Fibroblast of lung (primary cell): ENCODE data around the gene ANO6. TPM values are rescaled to one million over a fixed set of nuclear protein-coding genes. Genes with fewer than 3 reads are reported as not detected.

ENCODE experiments used
- DNase-seq, 2 donors: peaks; one replicate each; pipeline versions ENCODE4 v3.0.0 to v3.0.0-alpha.2; 2010; ENCODE audit warnings: low read depth in 2 of 2
- H2AFZ ChIP-seq: 2 replicates; pipeline ENCODE4 v1.5.1; 2012; ENCODE audit warnings: low read length, control low read depth, inconsistent platforms
- H3K27ac ChIP-seq: 2 replicates; pipeline ENCODE4 v1.5.1; 2011; ENCODE audit warnings: low read length, control low read depth; ENCODE audit not compliant: insufficient read depth
- H3K27me3 ChIP-seq: 2 replicates; pipeline ENCODE4 v1.5.1; 2011; ENCODE audit warnings: mild to moderate bottlenecking, low read length; ENCODE audit not compliant: control insufficient read depth, insufficient read depth
- H3K36me3 ChIP-seq: 2 replicates; pipeline ENCODE4 v1.5.1; 2011; ENCODE audit warnings: low read length; ENCODE audit not compliant: control insufficient read depth, insufficient read depth
- H3K4me1 ChIP-seq: 2 replicates; pipeline ENCODE4 v1.5.1; 2011; ENCODE audit warnings: low read length; ENCODE audit not compliant: control insufficient read depth, insufficient read depth; ENCODE audit errors: extremely low read depth
- H3K4me2 ChIP-seq: 2 replicates; pipeline ENCODE4 v1.5.1; 2011; ENCODE audit warnings: low read length, control low read depth; ENCODE audit not compliant: insufficient read depth; ENCODE audit errors: extremely low read depth
- H3K4me3 ChIP-seq, 4 experiments: fragments of 200-600 bp in 1 of 4; sonication (generic) in 1 of 4; replicated peaks in 1 of 4; 2 replicates each; pipeline ENCODE4 v1.5.1; 2011 to 2016; ENCODE audit warnings: low read length in 4 of 4, low read depth in 3 of 4, mild to moderate bottlenecking in 3 of 4, control low read depth in 2 of 4, inconsistent platforms in 1 of 4, mixed read lengths in 1 of 4; ENCODE audit not compliant: insufficient read depth in 1 of 4; ENCODE audit errors: control extremely low read depth in 1 of 4
- H3K79me2 ChIP-seq: 2 replicates; pipeline ENCODE4 v1.5.1; 2012; ENCODE audit warnings: mild to moderate bottlenecking, low read length, inconsistent platforms; ENCODE audit not compliant: control insufficient read depth, insufficient read depth
- H3K9ac ChIP-seq: 2 replicates; pipeline ENCODE4 v1.5.1; 2011; ENCODE audit warnings: mild to moderate bottlenecking, low read length, control low read depth; ENCODE audit not compliant: insufficient read depth
- H3K9me3 ChIP-seq: 2 replicates; pipeline ENCODE4 v1.5.1; 2012; ENCODE audit warnings: low read depth, low read length; ENCODE audit not compliant: control insufficient read depth, insufficient read depth
- H4K20me1 ChIP-seq: 2 replicates; pipeline ENCODE4 v1.5.1; 2011; ENCODE audit warnings: low read length; ENCODE audit not compliant: control insufficient read depth, insufficient read depth; ENCODE audit errors: extremely low read depth
- EZH2 ChIP-seq: IDR thresholded peaks from 2 replicates; pipeline ENCODE4 v1.5.1; 2012; ENCODE audit warnings: low read length, control low read depth, mild to moderate bottlenecking; ENCODE audit errors: missing control alignments
- polyA plus RNA-seq, 2 donors: library from polyadenylated mRNA; depleted of rRNA in 1 of 2; stranded (reverse) in 1 of 2; unstranded in 1 of 2; fragments of >200 nt; gene quantifications; 2 replicates each; pipeline ENCODE4 v1.2.1, GENCODE V29; 2011 to 2012; ENCODE audit warnings: missing spikeins in 1 of 2
- total RNA-seq: library from RNA; depleted of rRNA; stranded (reverse); fragments of >200 nt; gene quantifications from 2 replicates; pipeline ENCODE4 v1.2.1, GENCODE V29; 2014
- TF ChIP-seq, protein P1 (sequence below), 2 donors: IDR thresholded peaks in 1 of 2; conservative IDR thresholded peaks in 1 of 2; 1 replicate in 1 of 2; 2 replicates in 1 of 2; pipeline ENCODE4 v1.5.1; 2011 to 2012; ENCODE audit warnings: low read length in 2 of 2, control low read depth in 1 of 2, inconsistent platforms in 1 of 2, low read depth in 1 of 2, mild to moderate bottlenecking in 1 of 2

Gene ANO6
- total and polyA plus RNA-seq, 2 donors (not counting 1 experiment from before 2014, with no cell fraction given): 59.1 to 69.1 TPM

DNA sequence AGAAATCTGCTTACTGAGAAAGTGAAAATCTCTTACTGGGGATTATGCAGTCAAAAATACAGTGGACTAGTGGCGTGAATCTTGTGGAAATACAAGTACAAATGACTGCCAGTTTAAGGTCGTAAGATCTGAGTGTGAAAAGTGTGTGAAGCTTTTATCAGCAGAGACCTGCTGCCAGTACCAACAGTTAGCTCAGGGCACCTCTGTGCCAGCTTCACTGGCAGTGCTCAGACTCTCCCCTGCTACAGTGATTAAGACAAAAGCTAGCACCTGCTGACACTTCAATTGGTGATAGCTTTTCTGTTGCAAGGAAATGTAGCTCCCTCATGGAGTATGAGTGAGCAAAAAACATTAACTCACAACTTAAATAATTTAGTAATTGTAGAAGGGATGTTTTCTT lies 185.1 kb downstream of the ANO6 start:
- Histone ChIP-seq H3K27me3 (no peaks in the 10 kb centered on the region), H3K4me3 (no peak overlapping the region), H3K36me3 (peaks cover 4% of the 10 kb centered on the region), H3K27ac (no peak overlapping the region), H3K9me3 (no peaks in the 10 kb centered on the region), H3K4me1 (no peaks in the 10 kb centered on the region), H3K79me2 (no peaks in the 10 kb centered on the region), H4K20me1 (no peaks in the 10 kb centered on the region), H3K9ac (no peak overlapping the region), H3K4me2 (no peak overlapping the region), H2AFZ (no peak overlapping the region)
- TF ChIP-seq, protein P1, sequence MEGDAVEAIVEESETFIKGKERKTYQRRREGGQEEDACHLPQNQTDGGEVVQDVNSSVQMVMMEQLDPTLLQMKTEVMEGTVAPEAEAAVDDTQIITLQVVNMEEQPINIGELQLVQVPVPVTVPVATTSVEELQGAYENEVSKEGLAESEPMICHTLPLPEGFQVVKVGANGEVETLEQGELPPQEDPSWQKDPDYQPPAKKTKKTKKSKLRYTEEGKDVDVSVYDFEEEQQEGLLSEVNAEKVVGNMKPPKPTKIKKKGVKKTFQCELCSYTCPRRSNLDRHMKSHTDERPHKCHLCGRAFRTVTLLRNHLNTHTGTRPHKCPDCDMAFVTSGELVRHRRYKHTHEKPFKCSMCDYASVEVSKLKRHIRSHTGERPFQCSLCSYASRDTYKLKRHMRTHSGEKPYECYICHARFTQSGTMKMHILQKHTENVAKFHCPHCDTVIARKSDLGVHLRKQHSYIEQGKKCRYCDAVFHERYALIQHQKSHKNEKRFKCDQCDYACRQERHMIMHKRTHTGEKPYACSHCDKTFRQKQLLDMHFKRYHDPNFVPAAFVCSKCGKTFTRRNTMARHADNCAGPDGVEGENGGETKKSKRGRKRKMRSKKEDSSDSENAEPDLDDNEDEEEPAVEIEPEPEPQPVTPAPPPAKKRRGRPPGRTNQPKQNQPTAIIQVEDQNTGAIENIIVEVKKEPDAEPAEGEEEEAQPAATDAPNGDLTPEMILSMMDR (conservative IDR thresholded peaks at IDR 0.05 in 1 of 2, IDR thresholded peaks at IDR 0.05 in 1 of 2; ENCODE audit: low read depth in 1 of 2, low read length in 2 of 2): no peak
- no peak for TF ChIP-seq EZH2
- DNase-seq: no peak

DNA sequence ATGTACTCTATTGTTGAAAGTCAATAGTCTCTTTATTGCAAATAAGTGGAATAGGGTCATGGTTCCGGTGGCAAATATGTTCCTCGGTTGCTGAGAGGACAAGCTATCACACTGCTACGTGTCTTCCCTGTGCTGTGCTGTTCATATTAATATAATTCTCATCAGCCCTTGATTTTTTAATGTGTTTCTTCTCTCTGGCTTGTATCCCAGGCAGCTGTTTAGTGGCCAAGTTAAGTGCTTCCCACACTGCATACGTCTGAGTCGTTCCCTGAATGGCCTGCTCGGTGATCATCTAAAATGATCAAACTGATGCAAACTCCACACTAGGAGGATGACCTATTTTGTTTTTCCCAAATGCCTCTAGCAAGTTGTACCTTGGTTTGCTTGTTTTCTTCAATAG lies 186.4 kb downstream of the ANO6 start:
- Histone ChIP-seq H3K4me3 (no peak overlapping the region), H3K4me1 (no peaks in the 10 kb centered on the region), H3K79me2 (no peaks in the 10 kb centered on the region), H3K27ac (no peak overlapping the region), H3K36me3 (peaks cover 4% of the 10 kb centered on the region), H3K9ac (no peak overlapping the region), H3K4me2 (no peak overlapping the region), H3K27me3 (no peaks in the 10 kb centered on the region), H3K9me3 (no peaks in the 10 kb centered on the region), H2AFZ (no peak overlapping the region), H4K20me1 (no peaks in the 10 kb centered on the region)
- TF ChIP-seq, protein P1 (conservative IDR thresholded peaks at IDR 0.05 in 1 of 2, IDR thresholded peaks at IDR 0.05 in 1 of 2; ENCODE audit: low read depth in 1 of 2, low read length in 2 of 2): no peak
- no peak for TF ChIP-seq EZH2
- DNase-seq: peak in 1 of 2 donors; percentile 30

DNA sequence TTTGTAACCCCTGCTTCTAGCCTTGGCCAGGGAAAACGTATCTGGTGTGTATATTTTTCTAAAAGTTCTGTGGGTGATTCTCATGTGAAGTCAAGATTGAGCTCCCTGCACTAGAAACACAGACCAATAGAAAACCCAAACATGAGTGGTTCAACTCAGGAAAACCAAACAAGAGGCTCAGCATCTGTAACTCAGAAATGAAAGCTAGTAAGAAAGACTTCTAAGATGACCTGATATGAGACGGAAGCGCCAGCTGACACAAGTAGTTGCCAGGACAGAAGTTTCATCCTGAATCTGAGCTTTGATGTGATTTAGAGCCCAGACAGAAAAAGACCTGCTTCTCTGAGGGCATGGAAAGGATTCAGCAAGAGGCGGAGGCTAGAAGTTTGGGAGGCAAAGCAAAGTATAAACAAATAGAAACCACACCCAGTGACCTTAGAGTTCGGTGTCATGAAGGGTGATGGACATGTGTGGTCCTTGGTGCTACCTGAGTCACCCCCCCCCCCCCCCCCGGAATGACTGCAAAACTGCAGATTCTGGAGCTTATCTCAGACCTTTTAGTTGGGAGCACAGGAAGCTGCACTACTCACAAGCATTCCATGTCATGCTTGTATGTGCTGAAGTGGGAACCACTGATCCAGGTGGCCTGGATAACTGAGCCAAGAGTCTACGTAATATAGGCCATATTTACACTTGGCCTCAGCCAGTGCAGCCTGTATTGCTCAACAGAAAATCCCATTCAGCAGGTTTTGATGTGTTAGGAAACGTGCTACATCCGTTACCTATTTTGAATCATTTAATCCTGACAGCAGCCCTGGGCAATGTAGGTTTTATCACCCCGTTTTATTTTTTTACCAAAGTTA lies 191.3 kb downstream of the ANO6 start:
- Histone ChIP-seq H3K9ac (no peak overlapping the region), H3K27ac (peak overlapping the region; percentile 8), H3K27me3 (no peaks in the 10 kb centered on the region), H3K79me2 (no peaks in the 10 kb centered on the region), H3K4me3 (no peak overlapping the region), H3K36me3 (peaks cover 7% of the 10 kb centered on the region), H2AFZ (no peak overlapping the region), H3K4me1 (no peaks in the 10 kb centered on the region), H3K9me3 (no peaks in the 10 kb centered on the region), H4K20me1 (no peaks in the 10 kb centered on the region), H3K4me2 (no peak overlapping the region)
- peak; percentile 58 for DNase-seq
- TF ChIP-seq, protein P1 (conservative IDR thresholded peaks at IDR 0.05 in 1 of 2, IDR thresholded peaks at IDR 0.05 in 1 of 2; ENCODE audit: low read depth in 1 of 2, low read length in 2 of 2): no peak
- TF ChIP-seq EZH2: no peak
